Mesendoderm (in vitro differentiated cells): ENCODE results near the gene ADAMTSL1.

Experiments
- DNase-seq: peaks from one replicate; pipeline ENCODE4 v3.0.0; 2013
- H2AK5ac ChIP-seq: 2 replicates; pipeline ENCODE4 v1.6.1; 2013; ENCODE audit warnings: low read length, inconsistent platforms
- H2BK120ac ChIP-seq: 2 replicates; pipeline ENCODE4 v1.6.1; 2013; ENCODE audit warnings: low read depth, mild to moderate bottlenecking, low read length, moderate library complexity, mixed read lengths
- H2BK15ac ChIP-seq: replicated peaks from 2 replicates; pipeline ENCODE4 v1.6.1; 2013; ENCODE audit warnings: low read depth, mild to moderate bottlenecking, moderate library complexity
- H2BK5ac ChIP-seq: 2 replicates; pipeline ENCODE4 v1.6.1; 2013; ENCODE audit warnings: low read length, inconsistent platforms
- H3K18ac ChIP-seq: 2 replicates; pipeline ENCODE4 v1.6.1; 2013; ENCODE audit warnings: mild to moderate bottlenecking, low read length, mixed read lengths
- H3K23ac ChIP-seq: one replicate; pipeline ENCODE4 v1.6.1; 2013; ENCODE audit warnings: low read length
- H3K27ac ChIP-seq: 2 replicates; pipeline ENCODE4 v1.5.1; 2013; ENCODE audit warnings: low read depth, mild to moderate bottlenecking, inconsistent platforms, low read length, moderate library complexity
- H3K27me3 ChIP-seq: 2 replicates; pipeline ENCODE4 v1.6.1; 2013; ENCODE audit warnings: low read length, control low read depth, mild to moderate bottlenecking, inconsistent platforms; ENCODE audit not compliant: insufficient read depth, poor library complexity
- H3K36me3 ChIP-seq: 2 replicates; pipeline ENCODE4 v1.6.1; 2013; ENCODE audit warnings: low read length, inconsistent platforms; ENCODE audit not compliant: control insufficient read depth, insufficient read depth
- H3K4ac ChIP-seq: one replicate; pipeline ENCODE4 v1.6.1; 2013; ENCODE audit warnings: low read depth, mild to moderate bottlenecking, low read length, moderate library complexity
- H3K4me1 ChIP-seq: 2 replicates; pipeline ENCODE4 v1.6.1; 2013; ENCODE audit warnings: low read depth, low read length, inconsistent platforms; ENCODE audit not compliant: control insufficient read depth
- H3K4me2 ChIP-seq: 2 replicates; pipeline ENCODE4 v1.6.1; 2013; ENCODE audit warnings: low read length
- H3K4me3 ChIP-seq: 2 replicates; pipeline ENCODE4 v1.5.1; 2013; ENCODE audit warnings: mild to moderate bottlenecking, low read length
- H3K56ac ChIP-seq: one replicate; pipeline ENCODE4 v1.6.1; 2013; ENCODE audit warnings: low read length
- H3K79me1 ChIP-seq: 2 replicates; pipeline ENCODE4 v1.6.1; 2013; ENCODE audit warnings: low read length, inconsistent platforms
- H3K79me2 ChIP-seq: 2 replicates; pipeline ENCODE4 v1.6.1; 2013; ENCODE audit warnings: mild to moderate bottlenecking, low read length; ENCODE audit not compliant: control insufficient read depth, insufficient read depth
- H3K9ac ChIP-seq: 2 replicates; pipeline ENCODE4 v1.6.1; 2013; ENCODE audit warnings: low read length, inconsistent platforms
- H4K5ac ChIP-seq: one replicate; pipeline ENCODE4 v1.6.1; 2013; ENCODE audit warnings: low read length
- H4K8ac ChIP-seq: one replicate; pipeline ENCODE4 v1.6.1; 2013; ENCODE audit warnings: low read depth, mild to moderate bottlenecking, control low read depth, low read length, moderate library complexity
- WGBS: extraction: QIAGEN DNeasy Blood & Tissue Kit; methylation state at CpG from one replicate; pipeline ENCODE4 v1.1.7; 2013; ENCODE audit warnings: low lambda C conversion rate, missing lambda C conversion rate; ENCODE audit not compliant: insufficient coverage; ENCODE audit errors: extremely low coverage; 5-methylcytosine and 5-hydroxymethylcytosine counted together

Gene ADAMTSL1

DNA sequence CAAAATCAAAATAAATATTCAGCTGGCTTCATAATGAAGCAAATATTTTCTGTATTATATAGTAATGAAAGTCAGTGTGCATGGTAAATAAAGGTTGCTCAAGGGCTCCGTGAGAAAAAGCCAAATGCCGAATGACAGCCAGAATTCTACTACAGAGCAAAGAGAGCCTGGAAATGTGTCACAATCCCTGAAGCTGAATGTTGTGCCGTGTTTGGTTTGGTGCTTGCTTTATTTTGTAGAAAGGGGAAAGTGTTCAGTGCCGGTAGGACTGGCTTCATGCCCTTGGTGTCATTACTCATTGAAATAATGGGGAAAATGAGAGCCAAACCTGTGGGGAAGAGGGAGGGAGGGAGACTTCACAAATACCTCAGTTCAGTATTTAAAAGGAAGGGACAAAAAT, 26.8 kb upstream of the ADAMTSL1 start:
- Histone ChIP-seq H3K4ac (no peak overlapping the region), H2BK5ac (no peak overlapping the region), H3K79me1 (no peaks in the 10 kb centered on the region), H3K4me2 (no peak overlapping the region), H3K36me3 (no peaks in the 10 kb centered on the region), H4K5ac (no peak overlapping the region), H2BK120ac (no peak overlapping the region), H3K4me1 (no peaks in the 10 kb centered on the region), H3K56ac (no peak overlapping the region), H3K23ac (no peak overlapping the region), H3K79me2 (no peaks in the 10 kb centered on the region), H3K27ac (no peak overlapping the region), H2BK15ac (no peak overlapping the region), H3K4me3 (no peak overlapping the region), H2AK5ac (no peak overlapping the region), H3K9ac (no peak overlapping the region), H3K27me3 (no peaks in the 10 kb centered on the region), H3K18ac (no peak overlapping the region), H4K8ac (no peak overlapping the region)
- DNase-seq = no peak
- no CpG with 5 or more reads among the region's 4 CpGs for WGBS

DNA sequence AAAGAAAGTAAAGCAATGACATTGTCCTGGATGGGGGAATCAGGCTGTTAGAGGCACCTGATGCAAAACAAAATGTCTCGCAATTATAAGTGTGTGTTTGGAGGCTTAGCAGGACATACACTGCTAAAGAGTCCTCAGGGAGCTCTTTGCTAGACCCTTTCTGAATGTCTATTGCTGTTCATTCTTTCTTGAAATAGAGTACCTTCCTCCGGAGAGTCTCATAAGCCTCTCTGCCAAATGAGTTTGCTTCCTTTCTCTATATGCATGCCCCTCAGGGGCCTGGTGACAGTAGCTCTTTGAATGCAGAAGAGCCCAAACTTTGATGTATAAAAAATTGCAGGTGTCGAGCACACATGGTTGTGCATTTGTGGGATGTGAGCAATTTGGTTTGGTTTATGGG, 26.4 kb upstream of the ADAMTSL1 start:
- H3K18ac ChIP-seq = no peak overlapping the region
- H3K79me2 ChIP-seq = no peaks in the 10 kb centered on the region
- no CpG with 5 or more reads among the region's 3 CpGs for WGBS
- no peaks in the 10 kb centered on the region for H3K27me3 ChIP-seq
- H3K4me1 ChIP-seq = no peaks in the 10 kb centered on the region
- H3K9ac ChIP-seq = no peak overlapping the region
- H3K79me1 ChIP-seq = no peaks in the 10 kb centered on the region
- no peak overlapping the region for H3K4ac ChIP-seq
- no peak for DNase-seq
- no peak overlapping the region for H3K4me3 ChIP-seq
- no peak overlapping the region for H3K23ac ChIP-seq
- no peak overlapping the region for H4K8ac ChIP-seq
- H2BK5ac ChIP-seq = no peak overlapping the region
- H2BK120ac ChIP-seq = no peak overlapping the region
- no peak overlapping the region for H2BK15ac ChIP-seq
- H3K36me3 ChIP-seq = no peaks in the 10 kb centered on the region
- H3K56ac ChIP-seq = no peak overlapping the region
- no peak overlapping the region for H2AK5ac ChIP-seq
- no peak overlapping the region for H3K27ac ChIP-seq
- no peak overlapping the region for H3K4me2 ChIP-seq
- H4K5ac ChIP-seq = no peak overlapping the region

DNA sequence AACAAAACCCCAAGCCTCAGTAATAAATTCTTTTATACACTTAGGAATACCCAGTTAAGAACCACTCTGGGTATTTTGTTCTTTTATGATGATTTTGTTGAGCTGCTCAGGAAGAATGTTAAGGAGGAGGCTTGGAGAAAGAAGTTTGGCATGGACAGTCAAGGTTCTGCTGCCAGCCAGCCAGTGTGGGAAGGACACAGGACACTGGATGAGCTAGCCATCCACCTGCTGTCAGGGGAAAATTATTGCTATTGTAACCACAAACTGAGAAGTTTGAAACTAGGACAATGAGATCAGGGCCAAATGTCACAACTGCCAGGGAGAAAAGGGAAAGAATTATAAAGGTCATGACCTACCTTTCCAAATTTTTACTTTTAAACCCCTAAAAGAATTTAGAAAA, 25.9 kb upstream of the ADAMTSL1 start:
- H3K4me1 ChIP-seq = no peaks in the 10 kb centered on the region
- no peaks in the 10 kb centered on the region for H3K79me2 ChIP-seq
- H4K8ac ChIP-seq = no peak overlapping the region
- no peak overlapping the region for H3K4ac ChIP-seq
- H3K36me3 ChIP-seq = no peaks in the 10 kb centered on the region
- no peak overlapping the region for H3K4me3 ChIP-seq
- H2BK120ac ChIP-seq = no peak overlapping the region
- H3K79me1 ChIP-seq = no peaks in the 10 kb centered on the region
- H3K56ac ChIP-seq = no peak overlapping the region
- no peak overlapping the region for H3K4me2 ChIP-seq
- H3K18ac ChIP-seq = no peak overlapping the region
- H2BK5ac ChIP-seq = no peak overlapping the region
- no peak overlapping the region for H2BK15ac ChIP-seq
- no peak overlapping the region for H4K5ac ChIP-seq
- no peak overlapping the region for H3K27ac ChIP-seq
- no peaks in the 10 kb centered on the region for H3K27me3 ChIP-seq
- H3K23ac ChIP-seq = no peak overlapping the region
- H2AK5ac ChIP-seq = no peak overlapping the region
- H3K9ac ChIP-seq = no peak overlapping the region
- DNase-seq = no peak

DNA sequence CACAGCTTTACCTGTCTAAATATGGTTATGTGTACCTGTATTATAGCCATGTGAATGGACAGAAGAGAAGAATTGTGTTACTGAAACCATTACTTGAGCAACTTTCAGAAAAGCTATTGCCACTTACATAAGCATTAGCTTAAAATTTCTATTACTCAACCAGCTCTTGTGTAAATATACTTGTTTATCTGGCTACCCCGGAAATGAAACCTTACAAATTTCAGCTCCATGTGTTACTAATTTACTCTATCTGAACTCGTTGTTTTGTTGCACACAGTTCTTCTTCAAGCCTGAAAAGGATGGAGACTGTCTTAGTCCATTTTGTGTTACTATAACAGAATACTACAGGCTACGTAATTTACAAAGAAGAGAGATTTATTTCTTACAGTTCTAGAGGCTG, 22.5 kb upstream of the ADAMTSL1 start:
- Histone ChIP-seq H3K79me2 (no peaks in the 10 kb centered on the region), H3K4me1 (no peaks in the 10 kb centered on the region), H3K27ac (no peak overlapping the region), H3K4me2 (no peak overlapping the region), H2BK120ac (no peak overlapping the region), H3K79me1 (no peaks in the 10 kb centered on the region), H3K18ac (no peak overlapping the region), H2AK5ac (no peak overlapping the region), H3K23ac (no peak overlapping the region), H3K27me3 (no peaks in the 10 kb centered on the region), H2BK15ac (no peak overlapping the region), H3K4ac (no peak overlapping the region), H3K36me3 (no peaks in the 10 kb centered on the region), H3K9ac (no peak overlapping the region), H4K8ac (no peak overlapping the region), H4K5ac (no peak overlapping the region), H2BK5ac (no peak overlapping the region), H3K56ac (no peak overlapping the region), H3K4me3 (no peak overlapping the region)
- no peak for DNase-seq
- no CpG with 5 or more reads among the region's 3 CpGs for WGBS

DNA sequence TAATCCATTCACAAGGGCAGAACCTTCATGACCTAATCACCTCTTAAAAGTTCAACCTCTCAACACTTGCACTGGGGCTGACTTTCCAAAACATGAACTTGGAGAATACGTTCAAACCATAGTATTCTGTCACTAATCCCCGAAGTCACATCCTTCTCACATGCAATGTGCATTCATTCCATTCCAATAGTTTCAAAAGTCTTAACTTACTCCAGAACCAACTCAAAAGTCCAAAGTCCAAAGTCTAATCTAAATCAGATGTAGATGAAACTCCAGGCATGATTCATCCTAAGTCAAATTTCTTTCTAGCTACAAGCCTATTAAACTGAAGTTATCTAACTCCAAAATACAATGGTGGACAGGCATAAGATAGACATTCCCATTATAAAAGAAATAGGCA, 21.7 kb upstream of the ADAMTSL1 start:
- Histone ChIP-seq H3K23ac (no peak overlapping the region), H3K56ac (no peak overlapping the region), H2BK15ac (no peak overlapping the region), H3K27ac (no peak overlapping the region), H3K4ac (no peak overlapping the region), H3K79me2 (no peaks in the 10 kb centered on the region), H3K79me1 (no peaks in the 10 kb centered on the region), H4K5ac (no peak overlapping the region), H3K4me1 (no peaks in the 10 kb centered on the region), H3K36me3 (no peaks in the 10 kb centered on the region), H3K27me3 (no peaks in the 10 kb centered on the region), H3K4me3 (no peak overlapping the region), H3K18ac (no peak overlapping the region), H2AK5ac (no peak overlapping the region), H3K4me2 (no peak overlapping the region), H3K9ac (no peak overlapping the region), H2BK120ac (no peak overlapping the region), H4K8ac (no peak overlapping the region), H2BK5ac (no peak overlapping the region)
- DNase-seq = no peak
- WGBS = no CpG with 5 or more reads among the region's 2 CpGs

- Histone ChIP-seq H3K18ac (no peak overlapping the region), H3K4me1 (no peaks in the 10 kb centered on the region), H4K8ac (no peak overlapping the region), H2AK5ac (no peak overlapping the region), H3K9ac (no peak overlapping the region), H3K27ac (no peak overlapping the region), H4K5ac (no peak overlapping the region), H2BK120ac (no peak overlapping the region), H2BK15ac (no peak overlapping the region), H3K79me2 (no peaks in the 10 kb centered on the region), H3K36me3 (no peaks in the 10 kb centered on the region), H3K4ac (no peak overlapping the region), H2BK5ac (no peak overlapping the region), H3K56ac (no peak overlapping the region), H3K4me2 (no peak overlapping the region), H3K23ac (no peak overlapping the region), H3K79me1 (no peaks in the 10 kb centered on the region), H3K4me3 (no peak overlapping the region), H3K27me3 (no peaks in the 10 kb centered on the region)
- WGBS = no CpG with 5 or more reads among the region's 4 CpGs
- no peak for DNase-seq
Measured at GRCh38 chr9:18456624-18457237, 17.2 kb upstream of the ADAMTSL1 start.
